ENCODE measurements around the gene LMX1A. TPM values are rescaled to one million over a fixed set of nuclear protein-coding genes. Genes with fewer than 3 reads are reported as not detected.

Gene LMX1A
- total and polyA plus RNA-seq, 2 of the 13 experiments (the other 11 are each of a cell fraction or from before 2014, with no cell fraction given) = 0.07 TPM; not detected in 1

GRCh38 chr1:165254376-165254775 lies 102.1 kb downstream of the LMX1A start:
- H3K4me3 ChIP-seq (replicated peaks in 1 of 3; ENCODE audit: insufficient read depth in 1 of 3, low read depth in 2 of 3, low read length in 3 of 3) = 0 out of 6 replicates have a peak overlapping the region, but pooled peaks of 1 of the 3 experiments have one; percentile 50
- DNase-seq (ENCODE audit: low spot score) (no peak), ATAC-seq (peak; percentile 37), FAIRE-seq (no peak)
- intact Hi-C loops (cut with micrococcal nuclease; ENCODE audit: unreplicated experiment) = loop anchor here (10.0 kb wide), 1 partner anchor 340 kb away; no protein-coding TSS in a partner anchor
- in situ Hi-C loops (cut with HindIII; ENCODE audit: extremely low pct_ligation_motif_present, low pct_unique_long_range_greater_than_20kb) = no loop called here
- peak overlapping the region; percentile 79 for H3K4me2 ChIP-seq (ENCODE audit: low read depth, low read length)
- TF ChIP-seq KDM5B (CRISPR knock-in tag; IDR thresholded peaks at IDR 0.05; ENCODE audit: borderline replicate concordance) = 0 out of 2 replicates have a peak, but pooled peaks have one; percentile 1
- TF ChIP-seq TFAP4 (IDR thresholded peaks at IDR 0.05; ENCODE audit: borderline replicate concordance, low read depth) = peak; percentile 51; the same call in 1 of the 2 replicates
- no peak for TF ChIP-seq ZNF318 (CRISPR knock-in tag; IDR thresholded peaks at IDR 0.05)
- TF ChIP-seq ASH2L (IDR thresholded peaks at IDR 0.05; ENCODE audit: insufficient read length, low read depth, low read length) = peak; percentile 10
- TF ChIP-seq STAT6 (CRISPR knock-in tag; IDR thresholded peaks at IDR 0.05; ENCODE audit: borderline replicate concordance) = no peak
- H3K27me3 ChIP-seq (ENCODE audit: control insufficient read depth in 1 of 2, insufficient read depth in 2 of 2, low read length in 2 of 2) = no peaks in the 10 kb centered on the region
- no peaks in the 10 kb centered on the region for H4K20me1 ChIP-seq (ENCODE audit: insufficient read depth, low read length)
- H3K79me2 ChIP-seq (ENCODE audit: insufficient read depth, low read length) = no peaks in the 10 kb centered on the region
- WGBS (ENCODE audit: low lambda C conversion rate) = 34% methylated on average over 4 of the region's 4 CpGs
- ChIA-PET CTCF (ENCODE audit: low intra/inter-chr PET ratio, low total read pairs) (no interaction called here), POLR2A (interaction anchor here (1.0 to 2.3 kb wide), 9 partner anchors 10 to 657 kb away, joined by 3 to 15 read pairs (median 6); no protein-coding TSS in a partner anchor)
- H3K27ac ChIP-seq (ENCODE audit: extremely low read length, insufficient read depth, low read length) = peak overlapping the region; percentile 74
- TSS peak; percentile 89 for BruUV-seq (replicated peaks)
- H3K36me3 ChIP-seq (replicated peaks in 1 of 2; ENCODE audit: control insufficient read depth in 1 of 2, insufficient read depth in 2 of 2, low read length in 2 of 2) = no peaks in the 10 kb centered on the region
- H3K9ac ChIP-seq (ENCODE audit: insufficient read depth, low read depth, low read length) = peak overlapping the region; percentile 19
- peaks cover 68% of the 10 kb centered on the region for H3K4me1 ChIP-seq (ENCODE audit: insufficient read depth, low read length)
- no peak overlapping the region for H2AFZ ChIP-seq (ENCODE audit: low read length)
- no peaks in the 10 kb centered on the region for H3K9me3 ChIP-seq (ENCODE audit: low read length)
